A549 (cell line): ENCODE data around the gene KLHL15.

Experiments
- CEBPB ChIP-seq, 2 experiments: fragments of >200 bp in 1 of 2; sonication (Bioruptor Twin) in 1 of 2; formaldehyde crosslinking in 1 of 2; IDR thresholded peaks; 2 replicates each; pipeline ENCODE4 v1.6.1; 2012 to 2016
- ESRRA ChIP-seq: fragments of 150-350 bp; IDR thresholded peaks from 2 replicates; pipeline ENCODE4 v1.6.1; 2014; ENCODE audit warnings: mild to moderate bottlenecking, low read length, borderline replicate concordance
- KDM5A ChIP-seq: fragments of 200-600 bp; sonication (generic); IDR thresholded peaks from 2 replicates; pipeline ENCODE4 v1.6.1; 2016; ENCODE audit warnings: antibody characterized with exemption, mild to moderate bottlenecking
- MAZ ChIP-seq: fragments of 150-350 bp; IDR thresholded peaks from 2 replicates; pipeline ENCODE4 v1.6.1; 2014; ENCODE audit warnings: antibody characterized with exemption, low read depth, low read length, borderline replicate concordance
- POLR2A ChIP-seq: IDR thresholded peaks from 2 replicates; pipeline ENCODE4 v1.6.1; 2012; ENCODE audit warnings: mild to moderate bottlenecking, low read length
- TF ChIP-seq, protein P1 (sequence below): fragments of >200 bp; sonication (Bioruptor Twin); formaldehyde crosslinking; IDR thresholded peaks from 3 replicates; pipeline ENCODE4 v1.5.1; 2016
- TF ChIP-seq, protein P2 (sequence below): IDR thresholded peaks from 2 replicates; pipeline ENCODE4 v1.6.1; 2012
- TF ChIP-seq, protein P3 (sequence below): fragments of 200-600 bp; sonication (generic); IDR thresholded peaks from 2 replicates; pipeline ENCODE4 v1.6.1; 2016; ENCODE audit warnings: antibody characterized with exemption, mild to moderate bottlenecking, moderate library complexity

DNA sequence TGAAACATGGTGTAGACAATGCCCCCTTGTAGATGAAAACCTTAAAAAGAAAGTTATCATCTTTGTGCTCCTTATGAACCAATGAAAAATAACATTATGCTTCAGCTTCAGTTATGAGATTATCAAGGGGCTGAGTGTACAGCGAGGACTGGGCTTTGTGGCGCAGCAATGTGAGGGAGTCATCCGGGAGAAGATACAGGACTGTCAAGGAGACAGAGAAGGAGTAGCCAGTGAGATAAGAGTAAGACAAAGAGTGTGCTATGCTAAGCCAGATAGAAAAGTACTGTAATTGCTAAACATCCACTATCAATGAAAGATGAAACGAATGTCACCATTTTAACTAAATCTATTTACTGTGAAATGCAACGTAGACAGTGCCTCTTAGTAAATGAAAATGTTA is 3.6 kb upstream of the KLHL15 start:
- TF ChIP-seq, protein P1, sequence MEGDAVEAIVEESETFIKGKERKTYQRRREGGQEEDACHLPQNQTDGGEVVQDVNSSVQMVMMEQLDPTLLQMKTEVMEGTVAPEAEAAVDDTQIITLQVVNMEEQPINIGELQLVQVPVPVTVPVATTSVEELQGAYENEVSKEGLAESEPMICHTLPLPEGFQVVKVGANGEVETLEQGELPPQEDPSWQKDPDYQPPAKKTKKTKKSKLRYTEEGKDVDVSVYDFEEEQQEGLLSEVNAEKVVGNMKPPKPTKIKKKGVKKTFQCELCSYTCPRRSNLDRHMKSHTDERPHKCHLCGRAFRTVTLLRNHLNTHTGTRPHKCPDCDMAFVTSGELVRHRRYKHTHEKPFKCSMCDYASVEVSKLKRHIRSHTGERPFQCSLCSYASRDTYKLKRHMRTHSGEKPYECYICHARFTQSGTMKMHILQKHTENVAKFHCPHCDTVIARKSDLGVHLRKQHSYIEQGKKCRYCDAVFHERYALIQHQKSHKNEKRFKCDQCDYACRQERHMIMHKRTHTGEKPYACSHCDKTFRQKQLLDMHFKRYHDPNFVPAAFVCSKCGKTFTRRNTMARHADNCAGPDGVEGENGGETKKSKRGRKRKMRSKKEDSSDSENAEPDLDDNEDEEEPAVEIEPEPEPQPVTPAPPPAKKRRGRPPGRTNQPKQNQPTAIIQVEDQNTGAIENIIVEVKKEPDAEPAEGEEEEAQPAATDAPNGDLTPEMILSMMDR = no peak
- TF ChIP-seq, protein P2, sequence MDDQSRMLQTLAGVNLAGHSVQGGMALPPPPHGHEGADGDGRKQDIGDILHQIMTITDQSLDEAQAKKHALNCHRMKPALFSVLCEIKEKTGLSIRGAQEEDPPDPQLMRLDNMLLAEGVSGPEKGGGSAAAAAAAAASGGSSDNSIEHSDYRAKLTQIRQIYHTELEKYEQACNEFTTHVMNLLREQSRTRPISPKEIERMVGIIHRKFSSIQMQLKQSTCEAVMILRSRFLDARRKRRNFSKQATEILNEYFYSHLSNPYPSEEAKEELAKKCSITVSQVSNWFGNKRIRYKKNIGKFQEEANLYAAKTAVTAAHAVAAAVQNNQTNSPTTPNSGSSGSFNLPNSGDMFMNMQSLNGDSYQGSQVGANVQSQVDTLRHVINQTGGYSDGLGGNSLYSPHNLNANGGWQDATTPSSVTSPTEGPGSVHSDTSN = no peak
- no peak for TF ChIP-seq CEBPB (IDR thresholded peaks at IDR 0.05)
- no peak for TF ChIP-seq ESRRA
- TF ChIP-seq, protein P3, sequence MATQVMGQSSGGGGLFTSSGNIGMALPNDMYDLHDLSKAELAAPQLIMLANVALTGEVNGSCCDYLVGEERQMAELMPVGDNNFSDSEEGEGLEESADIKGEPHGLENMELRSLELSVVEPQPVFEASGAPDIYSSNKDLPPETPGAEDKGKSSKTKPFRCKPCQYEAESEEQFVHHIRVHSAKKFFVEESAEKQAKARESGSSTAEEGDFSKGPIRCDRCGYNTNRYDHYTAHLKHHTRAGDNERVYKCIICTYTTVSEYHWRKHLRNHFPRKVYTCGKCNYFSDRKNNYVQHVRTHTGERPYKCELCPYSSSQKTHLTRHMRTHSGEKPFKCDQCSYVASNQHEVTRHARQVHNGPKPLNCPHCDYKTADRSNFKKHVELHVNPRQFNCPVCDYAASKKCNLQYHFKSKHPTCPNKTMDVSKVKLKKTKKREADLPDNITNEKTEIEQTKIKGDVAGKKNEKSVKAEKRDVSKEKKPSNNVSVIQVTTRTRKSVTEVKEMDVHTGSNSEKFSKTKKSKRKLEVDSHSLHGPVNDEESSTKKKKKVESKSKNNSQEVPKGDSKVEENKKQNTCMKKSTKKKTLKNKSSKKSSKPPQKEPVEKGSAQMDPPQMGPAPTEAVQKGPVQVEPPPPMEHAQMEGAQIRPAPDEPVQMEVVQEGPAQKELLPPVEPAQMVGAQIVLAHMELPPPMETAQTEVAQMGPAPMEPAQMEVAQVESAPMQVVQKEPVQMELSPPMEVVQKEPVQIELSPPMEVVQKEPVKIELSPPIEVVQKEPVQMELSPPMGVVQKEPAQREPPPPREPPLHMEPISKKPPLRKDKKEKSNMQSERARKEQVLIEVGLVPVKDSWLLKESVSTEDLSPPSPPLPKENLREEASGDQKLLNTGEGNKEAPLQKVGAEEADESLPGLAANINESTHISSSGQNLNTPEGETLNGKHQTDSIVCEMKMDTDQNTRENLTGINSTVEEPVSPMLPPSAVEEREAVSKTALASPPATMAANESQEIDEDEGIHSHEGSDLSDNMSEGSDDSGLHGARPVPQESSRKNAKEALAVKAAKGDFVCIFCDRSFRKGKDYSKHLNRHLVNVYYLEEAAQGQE = no peak
- TF ChIP-seq MAZ = no peak
- no peak for TF ChIP-seq POLR2A
- TF ChIP-seq KDM5A = no peak
